Measurements from ENCODE around the gene DPP10.

Gene DPP10

DNA sequence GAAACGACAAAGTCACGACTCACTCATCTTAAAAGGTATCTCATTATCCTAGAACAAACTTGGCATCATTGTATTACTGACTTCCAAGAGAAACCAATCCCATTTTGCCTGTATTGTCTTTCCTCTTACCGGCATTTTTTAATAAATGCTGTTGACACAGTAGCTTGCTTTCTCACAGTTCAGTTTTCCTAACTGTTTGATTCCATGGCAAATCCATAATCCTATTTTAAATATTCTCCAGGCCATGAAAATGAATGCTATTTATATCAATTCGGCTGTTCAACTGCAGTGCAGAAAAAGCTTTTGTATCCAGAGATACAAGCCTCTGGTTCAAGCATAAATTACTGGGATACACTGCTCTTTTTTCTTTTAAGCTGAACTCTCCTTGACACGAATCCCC is 1241.9 kb downstream of the DPP10 start:
- DNase-seq (ENCODE audit: low read depth, low spot score) = no peak

DNA sequence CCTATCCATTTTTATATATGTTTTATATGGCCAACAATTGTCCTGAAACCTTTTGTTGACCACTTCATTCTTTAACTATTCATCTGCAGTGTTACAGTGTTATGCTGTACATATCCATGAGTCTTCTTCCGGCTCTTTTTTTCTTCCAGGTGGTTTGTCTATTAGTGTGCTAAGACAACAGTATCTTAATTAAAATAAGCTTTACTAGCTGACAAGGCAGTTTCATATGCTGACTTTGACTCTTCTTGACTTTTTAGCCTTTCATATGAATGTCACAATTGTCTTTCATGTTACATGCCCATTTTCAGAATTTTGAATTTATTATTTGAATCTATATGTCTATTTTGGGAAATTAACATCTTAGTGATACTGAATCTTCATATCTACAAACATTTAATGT is 1249.0 kb downstream of the DPP10 start:
- no peak for DNase-seq (ENCODE audit: low read depth, low spot score)

DNA sequence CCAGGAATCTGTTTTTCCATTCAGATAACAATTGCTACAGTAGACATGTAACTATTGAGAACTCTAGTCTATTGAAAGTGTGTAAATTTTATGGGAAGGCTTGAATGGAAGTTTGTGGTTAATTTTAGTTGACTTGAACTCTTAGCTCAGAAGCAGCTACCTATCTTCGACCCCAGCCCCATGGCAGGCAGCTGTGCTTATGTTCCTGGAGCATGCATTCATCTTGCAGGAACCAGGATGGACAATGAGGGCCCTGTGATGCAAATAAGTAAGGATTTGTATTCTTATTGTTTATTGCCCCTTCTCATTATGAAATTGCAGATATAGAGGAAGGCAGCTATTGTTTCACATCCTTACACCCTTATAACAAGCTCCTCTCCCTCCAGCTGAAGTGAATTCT is 1252.2 kb downstream of the DPP10 start:
- no peak for DNase-seq (ENCODE audit: low read depth, low spot score)

DNA sequence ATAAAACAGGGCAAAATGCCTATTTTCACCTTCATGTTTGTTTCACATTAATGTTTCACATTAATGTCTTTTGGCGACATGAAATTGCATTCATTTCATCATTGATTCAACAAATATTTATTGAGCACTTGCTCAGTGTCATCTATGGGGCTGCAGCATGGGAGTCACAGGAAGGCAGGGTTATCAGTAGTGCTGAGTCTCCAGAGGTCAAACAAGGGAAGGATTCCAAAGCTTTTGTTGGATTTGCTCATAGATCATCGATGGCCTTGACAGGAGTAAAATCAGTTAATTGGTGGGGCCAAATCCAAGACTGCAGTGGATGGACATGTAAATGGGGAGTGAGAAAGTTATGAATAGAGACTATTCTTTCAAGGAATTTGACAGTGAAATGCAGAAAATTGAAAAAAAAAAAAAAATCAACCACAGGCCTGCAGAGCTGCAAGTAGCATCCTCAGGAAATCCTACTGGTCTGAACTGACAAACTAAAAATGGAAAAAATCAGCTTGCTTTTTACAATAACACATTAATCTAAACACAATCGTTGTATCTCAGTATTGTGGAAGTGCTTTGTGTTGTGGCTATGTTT is 1290.8 kb downstream of the DPP10 start:
- DNase-seq (ENCODE audit: low read depth, low spot score) = no peak

DNA sequence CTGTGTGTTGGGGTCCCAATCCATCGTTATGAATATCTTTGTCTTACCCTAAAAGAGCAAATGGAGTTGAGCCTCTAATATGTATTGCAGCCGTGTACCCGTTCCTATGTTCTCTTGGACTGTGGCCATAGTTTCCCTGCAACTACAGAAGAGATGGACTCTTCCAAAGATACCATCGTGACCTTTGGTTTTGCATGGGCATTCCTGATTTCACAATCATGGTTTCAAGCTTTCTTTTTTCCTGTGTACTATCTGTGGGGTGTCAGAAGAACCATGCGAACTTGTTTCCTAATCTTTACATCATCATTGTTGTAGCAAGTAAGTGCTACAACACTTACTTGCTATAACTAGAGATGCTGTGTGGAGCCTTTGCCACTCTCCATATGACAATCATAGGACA is 1295.7 kb downstream of the DPP10 start:
- DNase-seq (ENCODE audit: low read depth, low spot score) = no peak

DNA sequence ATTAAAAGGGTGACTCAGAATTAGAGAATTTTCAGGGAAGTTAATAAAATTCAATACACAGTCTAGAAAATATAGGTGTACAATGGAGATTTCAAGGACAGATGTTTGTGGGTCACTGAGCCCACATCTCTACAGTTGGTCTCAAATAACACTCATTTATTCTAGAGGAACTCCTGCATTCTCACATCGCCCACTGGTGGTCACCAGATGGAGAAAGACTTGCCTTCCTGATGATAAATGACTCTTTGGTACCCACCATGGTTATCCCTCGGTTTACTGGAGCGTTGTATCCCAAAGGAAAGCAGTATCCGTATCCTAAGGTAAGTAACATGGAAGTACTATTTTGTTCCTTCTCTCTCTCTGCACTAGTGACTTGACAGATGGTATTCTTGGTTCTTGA is 1297.1 kb downstream of the DPP10 start:
- no peak for DNase-seq (ENCODE audit: low read depth, low spot score)

DNA sequence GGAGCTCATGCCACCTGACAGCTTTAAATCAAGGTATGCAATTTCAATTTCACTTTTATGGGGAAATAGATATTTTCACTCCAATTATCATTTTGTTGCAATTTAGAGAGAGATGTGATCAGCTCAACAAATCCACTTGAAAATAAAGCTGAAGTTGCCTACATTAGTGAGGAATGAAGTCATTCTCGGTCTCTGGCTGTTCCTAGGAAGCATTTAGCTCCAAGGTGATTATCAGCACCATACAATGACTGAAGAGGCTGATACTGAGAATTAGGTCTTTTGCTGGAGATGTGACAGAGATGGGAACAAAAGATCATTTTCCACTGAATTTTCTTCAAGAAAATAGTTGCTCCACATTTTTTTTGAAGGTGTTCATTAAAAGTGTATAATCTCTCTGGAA is 1303.7 kb downstream of the DPP10 start:
- no peak for DNase-seq (ENCODE audit: low read depth, low spot score)

DNA sequence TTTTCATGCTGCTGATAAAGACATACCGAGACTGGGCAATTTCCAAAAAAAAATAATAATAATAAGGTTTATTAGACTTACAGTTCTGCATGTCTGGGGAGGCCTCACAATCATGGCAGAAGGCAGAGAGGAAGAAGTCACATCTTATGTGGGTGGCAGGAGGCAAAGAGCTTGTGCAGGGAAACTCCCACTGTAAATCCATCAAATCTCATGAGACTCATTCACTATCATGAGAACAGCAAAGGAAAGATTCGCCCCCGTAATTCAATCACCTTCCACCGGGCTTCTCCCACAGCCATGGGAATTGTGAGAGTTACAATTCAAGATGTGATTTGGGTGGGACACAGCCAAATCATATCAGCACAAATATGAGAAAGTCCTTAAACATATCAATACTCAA is 1314.8 kb downstream of the DPP10 start:
- no peak for DNase-seq (ENCODE audit: low read depth, low spot score)

DNA sequence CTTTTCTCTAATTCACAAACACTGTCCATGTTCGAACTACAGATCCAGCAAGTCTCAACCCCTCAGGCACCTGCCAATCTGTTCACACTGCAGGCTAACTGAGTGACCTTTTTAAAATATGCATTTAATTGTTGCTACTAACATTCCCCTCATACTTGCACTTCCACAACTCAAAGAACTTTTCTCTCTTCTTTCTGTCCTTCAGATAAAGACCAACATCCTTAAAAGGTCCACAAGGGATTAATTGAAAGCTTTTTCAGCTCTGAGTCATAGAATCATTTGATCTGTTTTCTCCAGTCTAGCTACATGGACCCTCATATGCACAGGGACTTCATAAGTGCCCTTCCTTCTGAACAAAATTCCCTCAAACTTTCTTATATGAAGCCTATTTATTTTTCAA is 1321.2 kb downstream of the DPP10 start:
- no peak for DNase-seq (ENCODE audit: low read depth, low spot score)

DNA sequence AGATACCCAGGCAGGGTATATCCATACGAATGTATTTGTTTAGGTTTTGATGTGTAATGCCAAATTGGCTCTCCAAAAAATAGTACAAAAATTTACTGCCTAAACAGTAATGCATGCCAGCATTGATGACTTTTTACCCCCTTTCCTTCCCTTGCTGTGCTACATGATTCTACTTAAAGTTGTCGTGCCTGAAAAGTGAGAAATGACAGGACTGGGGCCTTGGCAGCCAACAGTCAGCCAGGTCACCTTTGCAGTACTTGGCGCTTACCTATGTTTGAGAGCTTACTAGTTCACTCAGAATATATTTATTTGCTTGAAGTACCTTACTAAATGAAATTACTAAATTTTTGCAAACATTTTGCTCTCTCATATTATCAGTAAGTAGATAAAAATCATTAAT is 1329.1 kb downstream of the DPP10 start:
- DNase-seq (ENCODE audit: low read depth, low spot score) = no peak

DNA sequence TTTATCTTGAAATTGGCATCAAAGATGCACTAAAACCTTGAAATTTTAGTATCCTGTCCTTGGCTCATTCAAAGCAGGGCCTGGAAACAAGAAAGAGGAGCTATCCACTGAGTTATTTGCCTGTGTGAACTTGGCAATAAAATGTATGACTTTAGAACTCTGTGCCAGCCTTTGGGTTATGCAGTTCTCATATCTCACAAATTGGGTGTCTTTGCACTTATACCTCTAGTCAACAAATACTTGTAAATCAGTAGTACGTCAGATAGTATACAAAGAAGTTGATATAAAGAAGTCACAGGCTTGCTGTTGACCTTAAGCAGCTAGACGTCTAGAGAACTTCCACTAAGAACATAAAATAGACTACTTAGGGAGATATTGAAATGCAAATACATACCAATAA is 1331.9 kb downstream of the DPP10 start:
- no peak for DNase-seq (ENCODE audit: low read depth, low spot score)

DNA sequence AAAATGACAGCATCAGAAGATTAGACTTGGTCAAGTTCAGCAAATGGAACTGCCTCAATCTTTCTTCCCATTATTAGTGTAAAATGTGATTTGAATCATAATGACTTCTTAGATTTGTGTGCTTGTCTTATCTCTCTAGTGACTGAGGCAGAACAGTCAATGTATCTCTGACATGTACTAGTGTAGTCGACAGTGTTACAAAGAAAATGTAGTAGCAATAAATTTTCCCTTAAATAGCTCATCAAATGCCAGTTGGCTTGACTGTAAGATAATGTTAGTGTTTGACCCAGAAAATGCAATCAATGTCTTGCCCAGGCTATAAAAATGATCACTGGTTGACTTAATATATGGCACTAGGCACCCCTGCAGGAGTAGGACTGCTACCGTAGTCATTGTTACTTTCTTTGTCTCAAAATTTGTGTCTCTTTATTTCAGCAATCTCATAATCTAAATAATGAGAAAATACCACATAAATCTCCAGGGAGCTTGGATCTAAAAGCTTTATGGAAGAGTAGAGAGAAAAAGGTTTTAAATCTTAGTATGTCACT is 1336.7 kb downstream of the DPP10 start:
- DNase-seq (ENCODE audit: low read depth, low spot score) = no peak

DNA sequence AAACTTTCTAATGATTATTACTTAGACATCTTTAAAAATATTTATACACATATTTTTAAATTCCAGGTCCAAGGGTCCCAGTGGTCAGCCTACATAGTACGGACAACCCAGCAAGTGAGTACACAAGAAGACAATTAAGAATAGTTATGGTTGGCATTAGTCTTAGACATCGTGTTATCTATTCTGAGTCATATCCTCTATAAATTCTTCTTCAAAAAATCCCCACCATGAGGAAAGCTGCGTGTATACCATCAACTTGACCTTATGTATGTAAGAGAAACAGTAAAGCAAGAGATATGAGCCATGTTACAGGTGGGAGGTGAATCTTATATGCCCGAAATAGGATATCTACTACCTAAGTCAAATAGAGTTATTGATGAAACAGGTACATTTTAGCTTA is 1339.8 kb downstream of the DPP10 start:
- DNase-seq (ENCODE audit: low read depth, low spot score) = no peak

DNA sequence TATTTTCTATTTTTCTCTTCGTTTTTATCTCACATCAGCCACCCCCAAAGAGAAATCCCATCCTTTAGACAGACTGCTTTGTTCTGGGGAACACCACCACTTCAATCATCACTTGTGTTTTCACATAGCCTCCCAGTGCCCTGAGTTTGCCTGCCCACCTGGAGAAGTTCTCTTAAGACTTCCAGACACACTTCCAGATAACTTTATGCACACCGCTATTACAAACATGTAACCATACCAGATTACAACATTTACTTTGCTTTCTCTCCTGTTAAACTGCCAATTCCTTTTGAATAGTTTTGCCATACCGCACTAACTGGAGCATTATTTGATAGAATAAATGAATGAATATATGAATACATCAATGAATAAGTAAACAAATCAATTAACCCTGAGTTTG is 1353.6 kb downstream of the DPP10 start:
- DNase-seq (ENCODE audit: low read depth, low spot score) = no peak

DNA sequence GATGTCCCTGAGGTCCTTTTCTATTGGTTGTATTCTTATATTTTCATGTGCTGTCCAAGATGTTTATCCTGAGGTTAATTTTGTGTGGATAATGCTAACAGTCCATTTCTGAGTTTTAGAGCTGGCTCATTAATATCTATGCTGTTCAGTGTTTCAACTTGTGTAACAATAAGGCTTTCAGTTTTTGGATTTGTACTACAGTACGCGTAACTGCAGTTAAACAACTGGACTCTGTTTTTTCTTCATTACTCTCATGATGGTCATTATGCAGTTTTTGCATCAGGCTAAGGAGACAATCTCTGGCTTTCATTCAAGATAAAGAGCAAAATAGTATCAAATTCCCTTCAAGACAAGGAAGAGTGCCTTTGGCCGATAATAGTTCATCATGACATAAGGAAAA is 1364.8 kb downstream of the DPP10 start:
- no peak for DNase-seq (ENCODE audit: low read depth, low spot score)

DNA sequence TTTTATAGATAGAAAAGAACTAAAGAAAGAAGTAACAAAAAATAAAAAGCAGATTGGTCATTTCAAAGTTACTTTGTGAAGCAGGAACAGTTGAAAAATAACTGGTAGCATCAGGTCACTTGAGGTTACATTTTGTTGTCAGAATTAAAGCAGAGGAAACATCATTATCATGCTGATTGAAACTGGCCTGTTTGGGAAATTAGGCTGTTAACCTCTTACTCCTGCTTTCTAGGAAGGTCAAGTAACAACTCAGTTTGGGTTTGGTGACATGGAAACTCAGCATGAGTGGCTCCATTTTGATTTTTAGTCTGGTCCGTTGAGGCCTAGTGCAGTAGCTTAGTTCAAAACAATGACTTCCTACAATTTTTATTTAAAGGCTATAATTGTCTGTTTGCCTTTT is 1383.5 kb downstream of the DPP10 start:
- DNase-seq (ENCODE audit: low read depth, low spot score) = no peak

DNA sequence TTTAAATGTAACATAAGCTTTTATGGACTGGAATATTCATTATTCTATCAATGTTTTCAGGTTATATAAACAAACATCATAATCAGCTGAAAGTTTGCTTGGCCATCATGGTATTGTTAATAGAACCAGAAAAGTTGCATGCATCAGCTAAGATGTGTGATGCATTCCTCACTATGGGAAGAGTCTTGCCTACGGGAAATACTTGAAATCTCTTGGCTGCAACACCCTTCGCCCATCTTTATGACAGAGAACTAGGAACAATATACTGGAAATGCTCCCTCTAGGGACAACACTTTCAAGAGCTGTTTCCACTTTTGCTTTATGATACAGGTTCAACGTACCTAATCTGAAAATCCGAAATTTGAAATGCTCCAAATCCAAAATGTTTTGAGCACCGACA is 1390.8 kb downstream of the DPP10 start:
- no peak for DNase-seq (ENCODE audit: low read depth, low spot score)

DNA sequence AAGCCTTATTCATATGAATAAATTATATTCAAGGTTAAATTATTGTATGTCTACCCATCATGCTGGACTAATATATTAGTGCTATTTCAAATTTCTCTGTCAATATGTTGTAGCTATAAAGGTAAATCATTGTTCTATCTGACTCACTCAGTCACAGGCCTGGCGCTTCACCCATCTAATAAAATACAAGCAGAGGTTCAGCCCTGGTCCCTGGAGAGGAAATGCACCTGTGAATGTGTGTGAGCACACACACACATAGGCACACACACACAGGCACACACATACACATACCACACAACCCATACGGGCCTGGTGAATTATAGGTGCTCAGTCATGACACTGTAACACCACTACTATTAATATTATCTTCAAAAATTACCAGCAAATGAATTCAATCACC is 1396.1 kb downstream of the DPP10 start:
- no peak for DNase-seq (ENCODE audit: low read depth, low spot score)

DNA sequence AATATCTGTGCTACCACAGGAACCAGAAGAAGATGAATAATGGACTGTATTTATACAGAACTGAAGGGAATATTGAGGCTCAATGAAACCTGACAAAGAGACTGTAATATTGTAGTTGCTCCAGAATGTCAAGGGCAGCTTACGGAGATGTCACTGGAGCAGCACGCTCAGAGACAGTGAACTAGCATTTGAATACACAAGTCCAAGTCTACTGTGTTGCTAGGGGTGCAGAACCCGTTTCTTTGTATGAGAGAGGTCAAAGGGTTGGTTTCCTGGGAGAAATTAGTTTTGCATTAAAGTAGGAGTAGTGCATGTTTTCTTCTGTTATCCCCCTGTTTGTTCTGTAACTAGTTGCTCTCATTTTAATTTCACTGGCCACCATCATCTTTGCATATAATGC is 1399.9 kb downstream of the DPP10 start:
- no peak for DNase-seq (ENCODE audit: low read depth, low spot score)

DNA sequence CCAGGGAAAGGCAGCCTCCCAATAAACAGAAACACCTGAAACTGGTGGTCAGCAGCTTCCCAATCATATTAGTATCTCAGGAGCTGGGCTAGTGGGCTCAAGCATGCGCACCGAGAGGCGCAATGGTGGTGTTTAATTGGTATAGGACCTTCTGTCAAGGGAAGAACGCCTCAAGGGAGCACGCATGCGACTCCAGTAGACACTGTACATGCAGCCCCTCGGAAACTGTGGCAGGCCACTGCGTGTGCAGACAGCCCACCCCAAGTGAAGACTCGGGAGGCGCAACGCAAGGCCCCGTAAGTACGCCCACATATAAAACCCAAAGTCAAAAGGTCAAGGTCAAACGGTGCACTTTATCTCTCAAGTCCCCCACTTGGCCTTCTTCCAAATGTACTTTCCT is 1405.8 kb downstream of the DPP10 start:
- DNase-seq (ENCODE audit: low read depth, low spot score) = no peak

DNA sequence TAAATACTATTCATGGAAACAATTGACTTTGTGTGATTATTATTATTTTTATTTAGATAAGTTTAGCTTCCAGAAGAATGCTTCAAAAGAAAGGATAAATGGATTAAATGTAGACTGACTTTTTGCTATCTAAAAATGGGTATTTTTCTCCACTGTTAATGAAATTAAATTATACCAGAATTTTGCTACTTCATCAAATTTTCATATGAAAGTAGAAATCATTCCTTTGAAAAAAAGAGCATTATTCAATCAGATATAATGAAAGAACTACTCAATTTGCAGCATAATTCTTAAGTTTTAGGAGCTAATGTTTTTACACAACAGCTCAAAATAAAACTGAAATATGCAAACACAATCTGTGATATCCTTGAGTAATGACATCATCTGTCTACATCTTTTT is 1424.6 kb downstream of the DPP10 start:
- DNase-seq (ENCODE audit: low read depth, low spot score) = no peak

DNA sequence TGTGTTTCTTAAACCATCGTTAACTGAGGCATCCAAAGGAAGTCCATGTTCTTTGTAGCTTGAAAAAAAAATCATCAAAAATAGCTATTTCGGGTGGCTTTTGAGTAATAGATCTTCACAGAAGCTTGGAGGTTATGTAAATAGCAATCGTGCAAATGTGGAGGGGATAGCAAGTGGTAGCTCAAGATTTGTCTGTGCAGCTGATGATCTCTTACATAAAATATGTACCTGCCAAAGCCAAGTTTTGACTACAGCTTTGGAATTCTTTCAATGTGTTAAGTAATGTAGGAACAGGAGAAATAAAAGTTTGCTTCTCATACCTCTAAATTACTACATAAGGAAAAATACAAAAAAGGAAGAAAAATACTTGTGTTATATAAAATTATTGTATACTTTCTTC is 1432.0 kb downstream of the DPP10 start:
- DNase-seq (ENCODE audit: low read depth, low spot score) = no peak

DNA sequence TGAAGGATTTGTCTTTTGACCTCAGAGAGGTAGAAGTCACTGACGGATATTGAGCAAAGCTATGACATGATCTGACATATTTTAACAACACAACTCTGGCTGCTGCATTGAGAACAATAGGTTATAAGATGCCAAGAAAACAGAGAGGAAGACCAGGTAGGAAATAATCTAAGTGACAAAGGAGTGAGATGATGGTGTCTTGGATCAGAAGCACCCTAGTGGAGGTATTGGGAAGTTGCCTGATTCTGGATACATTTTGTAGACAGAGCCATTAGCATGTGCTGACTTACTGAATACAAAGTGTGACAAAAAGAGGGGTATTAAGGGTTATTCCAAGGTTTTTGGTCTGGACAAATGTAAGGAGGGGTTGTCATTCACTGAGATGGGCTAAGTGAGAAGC is 1438.1 kb downstream of the DPP10 start:
- DNase-seq (ENCODE audit: low read depth, low spot score) = no peak

DNA sequence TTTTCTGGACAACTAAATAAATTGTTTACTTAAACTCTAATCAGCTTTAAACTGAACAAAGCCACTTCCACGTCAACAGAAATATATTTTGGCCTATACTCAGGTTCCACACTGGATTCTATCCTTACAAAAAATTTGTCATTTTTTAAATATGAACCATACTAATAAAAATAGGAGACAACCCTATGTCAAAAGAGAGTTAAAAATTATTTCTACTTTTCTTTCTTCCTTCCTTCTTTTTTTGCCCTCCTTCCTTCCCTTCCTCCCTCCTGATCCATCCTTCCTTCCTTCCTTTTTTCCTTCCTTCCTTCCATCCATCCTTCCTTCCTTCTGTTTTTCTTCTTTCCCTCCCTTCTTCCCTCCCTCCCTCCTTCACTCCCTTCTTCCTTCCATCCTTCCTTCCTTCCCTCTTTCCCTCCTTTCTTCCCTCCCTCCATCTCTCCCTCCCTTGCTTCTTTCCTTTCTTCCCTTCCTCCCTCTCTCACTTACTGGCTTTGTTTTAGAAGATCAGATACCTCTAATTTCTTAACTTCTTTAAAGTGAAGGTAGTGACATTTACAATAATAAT is 1444.9 kb downstream of the DPP10 start:
- DNase-seq (ENCODE audit: low read depth, low spot score) = no peak

Measured in smooth muscle cell of the brain vasculature (primary cell).